Calu3 (cell line): ENCODE measurements around the gene ARMH3. TPM values are rescaled to one million over a fixed set of nuclear protein-coding genes. Genes with fewer than 3 reads are reported as not detected.

Experiments
- BruUV-seq: library from RNA; stranded (reverse); fragments of 400-500 nt; replicated peaks from 2 replicates; lab custom pipeline; 2021; lab: Mats Ljungman, UMichigan
- CTCF ChIA-PET: fragments of 300-600 bp; sonication (Branson Sonifier 250); formaldehyde crosslinking; loops from one replicate; lab custom pipeline; 2022; ENCODE audit warnings: antibody characterized with exemption; lab: Charles Lee
- DNase-seq: peaks from one replicate; pipeline ENCODE4 v3.0.0; 2022
- H3K27ac Mint-ChIP-seq: one replicate; pipeline ENCODE4 v1.8.0; 2022; ENCODE audit warnings: mixed read lengths; ENCODE audit not compliant: unreplicated experiment
- H3K27me3 Mint-ChIP-seq: one replicate; pipeline ENCODE4 v1.8.0; 2022; ENCODE audit warnings: mixed read lengths; ENCODE audit not compliant: unreplicated experiment
- H3K36me3 Mint-ChIP-seq: one replicate; pipeline ENCODE4 v1.8.0; 2022; ENCODE audit warnings: mild to moderate bottlenecking, moderate library complexity, mixed read lengths; ENCODE audit not compliant: insufficient read depth, unreplicated experiment
- H3K4me1 Mint-ChIP-seq: one replicate; pipeline ENCODE4 v1.8.0; 2022; ENCODE audit warnings: mild to moderate bottlenecking, low read depth, mixed read lengths; ENCODE audit not compliant: unreplicated experiment
- H3K4me3 Mint-ChIP-seq: one replicate; pipeline ENCODE4 v1.8.0; 2022; ENCODE audit warnings: mild to moderate bottlenecking, low read depth, moderate library complexity, mixed read lengths; ENCODE audit not compliant: unreplicated experiment
- H3K9me3 Mint-ChIP-seq: one replicate; pipeline ENCODE4 v1.8.0; 2022; ENCODE audit warnings: low read depth, mixed read lengths; ENCODE audit not compliant: unreplicated experiment
- CTCF ChIP-seq: fragments of 200-600 bp; IDR thresholded peaks from one replicate; pipeline ENCODE4 v1.8.0; 2022; ENCODE audit warnings: antibody characterized with exemption; ENCODE audit not compliant: unreplicated experiment
- intact Hi-C: fragments of 100-400 bp; cut with micrococcal nuclease; formaldehyde crosslinking; loops from one replicate; pipeline ENCODE4 v1.10.0; 2022; ENCODE audit not compliant: unreplicated experiment
- total RNA-seq: library from RNA; stranded (reverse); gene quantifications from 2 replicates; pipeline ENCODE4 v1.2.3, GENCODE V29; 2022

Gene ARMH3
- total RNA-seq, 1 experiment from 2014 or later: 14.1 TPM

DNA sequence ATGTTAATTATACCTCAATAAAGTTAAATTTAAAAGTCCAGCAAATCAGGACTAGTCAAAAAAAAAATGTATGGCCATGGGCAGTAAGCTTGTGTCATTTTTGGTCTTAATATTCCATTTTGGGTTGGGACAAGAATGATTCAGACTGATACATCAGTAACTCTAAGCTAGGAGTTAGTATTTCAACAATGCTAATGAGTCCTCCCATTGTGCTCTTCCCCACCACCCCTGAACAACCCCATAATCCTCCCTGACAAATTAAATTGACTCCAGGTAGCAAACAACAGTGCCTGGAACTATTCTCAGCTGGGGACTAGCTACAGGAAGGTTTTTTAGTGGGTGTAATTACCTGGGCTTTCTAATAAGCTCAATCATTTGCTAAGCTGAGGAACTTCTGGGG is 181.7 kb downstream of the ARMH3 start:
- no peak overlapping the region for H3K27ac Mint-ChIP-seq
- H3K4me1 Mint-ChIP-seq: no peaks in the 10 kb centered on the region
- TF ChIP-seq CTCF: no peak
- H3K9me3 Mint-ChIP-seq: no peaks in the 10 kb centered on the region
- no peak for DNase-seq
- no peaks in the 10 kb centered on the region for H3K36me3 Mint-ChIP-seq
- intact Hi-C loops: no loop called here
- BruUV-seq: no TSS peak
- CTCF ChIA-PET: interaction anchor here (1.1 kb wide), 1 partner anchor 16 kb away, joined by 3 read pairs; no protein-coding TSS in a partner anchor
- no peaks in the 10 kb centered on the region for H3K27me3 Mint-ChIP-seq
- no peak overlapping the region for H3K4me3 Mint-ChIP-seq

- CTCF ChIA-PET: no interaction called here
- BruUV-seq: no TSS peak
- H3K4me1 Mint-ChIP-seq: no peaks in the 10 kb centered on the region
- no peak for DNase-seq
- intact Hi-C loops: no loop called here
- H3K27ac Mint-ChIP-seq: no peak overlapping the region
- no peak overlapping the region for H3K4me3 Mint-ChIP-seq
- no peak for TF ChIP-seq CTCF
- no peaks in the 10 kb centered on the region for H3K36me3 Mint-ChIP-seq
- no peaks in the 10 kb centered on the region for H3K27me3 Mint-ChIP-seq
- H3K9me3 Mint-ChIP-seq: peaks cover 4% of the 10 kb centered on the region
Observed at GRCh38 chr10:101867931-101868330, 188.0 kb downstream of the ARMH3 start.

DNA sequence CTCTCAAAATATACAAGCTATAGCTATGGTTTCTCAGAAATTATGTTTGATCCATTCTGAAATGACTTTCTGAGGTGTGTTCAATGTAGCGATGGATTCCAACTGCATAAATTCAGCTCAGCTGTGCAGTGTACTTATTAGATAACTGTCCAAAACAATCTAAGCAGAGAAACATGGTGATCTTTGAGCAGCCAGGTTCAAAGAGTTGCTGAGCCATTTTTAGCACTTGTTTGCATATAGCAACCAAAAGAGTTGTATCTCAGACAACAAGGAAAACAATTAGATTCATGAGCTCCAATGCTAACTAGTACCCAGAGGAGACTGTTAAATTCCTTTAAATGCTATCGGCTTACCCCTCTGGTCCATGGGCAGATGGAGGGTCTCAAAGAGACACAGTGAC is 196.4 kb downstream of the ARMH3 start:
- CTCF ChIA-PET: no interaction called here
- Mint-ChIP-seq H3K4me3 (no peak overlapping the region), H3K9me3 (peaks cover 7% of the 10 kb centered on the region), H3K4me1 (no peaks in the 10 kb centered on the region), H3K36me3 (no peaks in the 10 kb centered on the region), H3K27ac (no peak overlapping the region), H3K27me3 (no peaks in the 10 kb centered on the region)
- no peak for DNase-seq
- no TSS peak for BruUV-seq
- intact Hi-C loops: no loop called here
- no peak for TF ChIP-seq CTCF

- no peaks in the 10 kb centered on the region for H3K27me3 Mint-ChIP-seq
- CTCF ChIA-PET: no interaction called here
- DNase-seq: no peak
- no peak overlapping the region for H3K27ac Mint-ChIP-seq
- H3K4me3 Mint-ChIP-seq: no peak overlapping the region
- no TSS peak for BruUV-seq
- no peaks in the 10 kb centered on the region for H3K4me1 Mint-ChIP-seq
- intact Hi-C loops: no loop called here
- TF ChIP-seq CTCF: no peak
- H3K9me3 Mint-ChIP-seq: peaks cover 7% of the 10 kb centered on the region
- no peaks in the 10 kb centered on the region for H3K36me3 Mint-ChIP-seq
Observed at GRCh38 chr10:101858723-101859500, 197.1 kb downstream of the ARMH3 start.
